WTC11 (cell line): Measurements from ENCODE around the gene ZCCHC24. TPM values are rescaled to one million over a fixed set of nuclear protein-coding genes. Genes with fewer than 3 reads are reported as not detected.

Experiments
- ATAC-seq: fragments of 200-7000 bp; cut with Tn5 transposase; 2 replicates; pipeline ENCODE4 v1.10.0; 2021; ENCODE audit warnings: mild to moderate bottlenecking, moderate library complexity
- CTCF ChIA-PET: fragments of 300-600 bp; sonication (Branson Sonifier 250); formaldehyde crosslinking; loops from one replicate; lab custom pipeline; 2021; ENCODE audit warnings: antibody characterized with exemption; lab: Charles Lee
- POLR2A ChIA-PET: fragments of 350-600 bp; sonication (Branson Sonifier 250); formaldehyde crosslinking; loops from one replicate; lab custom pipeline; 2021; ENCODE audit warnings: antibody characterized with exemption; lab: Charles Lee
- DNase-seq: peaks from one replicate; pipeline ENCODE4 v3.0.0; 2021; ENCODE audit warnings: low spot score
- H3K27ac Mint-ChIP-seq: 2 replicates; pipeline ENCODE4 v1.8.0; 2021; ENCODE audit warnings: mixed read lengths
- H3K27me3 Mint-ChIP-seq: 2 replicates; pipeline ENCODE4 v1.8.0; 2021; ENCODE audit warnings: low read depth, mild to moderate bottlenecking, moderate library complexity, mixed read lengths
- H3K36me3 Mint-ChIP-seq: 2 replicates; pipeline ENCODE4 v1.8.0; 2021; ENCODE audit warnings: mixed read lengths
- H3K4me1 Mint-ChIP-seq: 2 replicates; pipeline ENCODE4 v1.8.0; 2022; ENCODE audit warnings: mixed read lengths
- H3K4me3 Mint-ChIP-seq: 2 replicates; pipeline ENCODE4 v1.8.0; 2021; ENCODE audit warnings: mild to moderate bottlenecking, moderate library complexity, mixed read lengths
- H3K9me3 Mint-ChIP-seq: 2 replicates; pipeline ENCODE4 v1.8.0; 2021; ENCODE audit warnings: mixed read lengths
- E2F1 ChIP-seq: sonication (generic); formaldehyde crosslinking; IDR thresholded peaks from 2 replicates; pipeline ENCODE4 v1.8.0; 2022; ENCODE audit warnings: mild to moderate bottlenecking, missing genetic modification reagents
- ELF4 ChIP-seq: sonication (generic); formaldehyde crosslinking; IDR thresholded peaks from 2 replicates; pipeline ENCODE4 v1.8.1; 2022; ENCODE audit warnings: low read depth, mild to moderate bottlenecking, moderate library complexity, missing genetic modification reagents
- ETV6 ChIP-seq: sonication (generic); formaldehyde crosslinking; IDR thresholded peaks from 2 replicates; pipeline ENCODE4 v1.8.1; 2022; ENCODE audit warnings: mild to moderate bottlenecking, missing genetic modification reagents
- MXD4 ChIP-seq: fragments of 250-450 bp; sonication (Bioruptor Pico); IDR thresholded peaks from 2 replicates; pipeline ENCODE4 v1.8.0; 2021; ENCODE audit warnings: mild to moderate bottlenecking, moderate library complexity, borderline replicate concordance
- RELA ChIP-seq: sonication (generic); formaldehyde crosslinking; IDR thresholded peaks from 2 replicates; pipeline ENCODE4 v1.8.1; 2022; ENCODE audit warnings: missing genetic modification reagents, mild to moderate bottlenecking, borderline replicate concordance
- USF1 ChIP-seq: sonication (generic); formaldehyde crosslinking; IDR thresholded peaks from 2 replicates; pipeline ENCODE4 v1.8.0; 2022; ENCODE audit warnings: mild to moderate bottlenecking, missing genetic modification reagents
- ZNF138 ChIP-seq: sonication (generic); formaldehyde crosslinking; conservative IDR thresholded peaks from 2 replicates; pipeline ENCODE4 v1.8.1; 2022; ENCODE audit warnings: mild to moderate bottlenecking, moderate library complexity, missing genetic modification reagents
- ZNF263 ChIP-seq: sonication (generic); formaldehyde crosslinking; IDR thresholded peaks from 2 replicates; pipeline ENCODE4 v1.8.1; 2022; ENCODE audit warnings: low read depth, mild to moderate bottlenecking, moderate library complexity, missing genetic modification reagents
- ZNF416 ChIP-seq: fragments of 250-450 bp; sonication (Bioruptor Pico); IDR thresholded peaks from 2 replicates; pipeline ENCODE4 v1.9.0; 2021; ENCODE audit warnings: mild to moderate bottlenecking, inconsistent platforms
- total RNA-seq: library from RNA; stranded (reverse); gene quantifications from 3 replicates; pipeline ENCODE4 v1.2.3, GENCODE V29; 2021
- TF ChIP-seq, protein P1 (sequence below): sonication (generic); formaldehyde crosslinking; conservative IDR thresholded peaks from 2 replicates; pipeline ENCODE4 v1.8.1; 2023; ENCODE audit warnings: mild to moderate bottlenecking, low read depth, missing genetic modification reagents, moderate library complexity
- TF ChIP-seq, protein P2 (sequence below): fragments of 250-450 bp; sonication (Bioruptor Pico); IDR thresholded peaks from 2 replicates; pipeline ENCODE4 v1.8.0; 2021; ENCODE audit warnings: mild to moderate bottlenecking
- TF ChIP-seq, protein P3 (sequence below): fragments of 250-450 bp; sonication (Bioruptor Pico); IDR thresholded peaks from 2 replicates; pipeline ENCODE4 v1.9.0; 2021; ENCODE audit warnings: mild to moderate bottlenecking, borderline replicate concordance
- TF ChIP-seq, protein P4 (sequence below): fragments of 200-600 bp; IDR thresholded peaks from 2 replicates; pipeline ENCODE4 v1.8.0; 2022; ENCODE audit warnings: antibody characterized with exemption
- TF ChIP-seq, protein P5 (sequence below): sonication (generic); formaldehyde crosslinking; IDR thresholded peaks from 2 replicates; pipeline ENCODE4 v1.8.0; 2022; ENCODE audit warnings: mild to moderate bottlenecking, missing genetic modification reagents
- TF ChIP-seq, protein P6 (sequence below): fragments of 250-450 bp; sonication (Bioruptor Pico); IDR thresholded peaks from 2 replicates; pipeline ENCODE4 v2.1.2; 2022; ENCODE audit warnings: mild to moderate bottlenecking, moderate library complexity

Gene ZCCHC24
- total RNA-seq, 1 experiment from 2014 or later = 7.7 TPM

DNA sequence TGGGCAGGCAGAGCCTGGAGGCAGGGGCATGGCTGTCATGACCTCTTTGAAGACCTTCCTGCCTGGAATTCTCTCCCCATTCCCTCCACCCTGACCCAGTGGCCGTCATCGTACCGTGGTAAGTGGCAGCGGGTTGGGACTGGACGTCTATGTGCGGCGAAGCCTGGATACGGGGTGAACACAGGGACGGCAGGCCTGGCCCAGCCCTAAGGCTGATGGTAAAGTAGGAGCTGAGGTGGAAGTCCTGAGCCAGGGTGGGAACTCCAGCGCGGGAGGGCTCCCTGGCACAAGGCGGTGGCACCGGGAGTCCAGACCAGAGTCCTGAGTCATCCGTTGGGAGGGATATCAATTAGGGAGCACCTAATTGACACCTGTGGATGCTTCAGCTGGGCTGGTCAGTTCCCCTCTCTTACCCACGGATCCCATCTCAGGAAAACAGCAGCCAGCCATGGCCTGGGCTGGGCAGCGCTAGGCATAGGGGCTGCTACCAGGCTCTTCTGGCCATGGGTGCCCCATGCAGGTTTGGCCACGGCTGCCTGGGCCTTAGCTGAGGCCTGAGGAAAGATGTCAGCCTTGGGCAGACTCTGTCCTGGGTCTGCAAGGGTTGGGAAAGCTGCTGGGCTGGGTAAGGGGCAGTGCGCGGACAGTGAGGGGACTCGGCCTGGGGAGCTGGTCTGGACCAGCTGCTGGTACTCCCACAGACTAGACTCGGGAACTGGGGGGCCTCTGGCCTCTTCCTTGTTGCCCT, 94.8 kb downstream of the ZCCHC24 start (continued):
- TF ChIP-seq, protein P1, sequence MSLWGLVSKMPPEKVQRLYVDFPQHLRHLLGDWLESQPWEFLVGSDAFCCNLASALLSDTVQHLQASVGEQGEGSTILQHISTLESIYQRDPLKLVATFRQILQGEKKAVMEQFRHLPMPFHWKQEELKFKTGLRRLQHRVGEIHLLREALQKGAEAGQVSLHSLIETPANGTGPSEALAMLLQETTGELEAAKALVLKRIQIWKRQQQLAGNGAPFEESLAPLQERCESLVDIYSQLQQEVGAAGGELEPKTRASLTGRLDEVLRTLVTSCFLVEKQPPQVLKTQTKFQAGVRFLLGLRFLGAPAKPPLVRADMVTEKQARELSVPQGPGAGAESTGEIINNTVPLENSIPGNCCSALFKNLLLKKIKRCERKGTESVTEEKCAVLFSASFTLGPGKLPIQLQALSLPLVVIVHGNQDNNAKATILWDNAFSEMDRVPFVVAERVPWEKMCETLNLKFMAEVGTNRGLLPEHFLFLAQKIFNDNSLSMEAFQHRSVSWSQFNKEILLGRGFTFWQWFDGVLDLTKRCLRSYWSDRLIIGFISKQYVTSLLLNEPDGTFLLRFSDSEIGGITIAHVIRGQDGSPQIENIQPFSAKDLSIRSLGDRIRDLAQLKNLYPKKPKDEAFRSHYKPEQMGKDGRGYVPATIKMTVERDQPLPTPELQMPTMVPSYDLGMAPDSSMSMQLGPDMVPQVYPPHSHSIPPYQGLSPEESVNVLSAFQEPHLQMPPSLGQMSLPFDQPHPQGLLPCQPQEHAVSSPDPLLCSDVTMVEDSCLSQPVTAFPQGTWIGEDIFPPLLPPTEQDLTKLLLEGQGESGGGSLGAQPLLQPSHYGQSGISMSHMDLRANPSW (CRISPR knock-in tag) = no peak
- no peak for TF ChIP-seq USF1 (CRISPR knock-in tag)

GRCh38 chr10:79349766-79350406, 95.5 kb downstream of the ZCCHC24 start:
- Mint-ChIP-seq H3K9me3 (no peaks in the 10 kb centered on the region), H3K27me3 (no peaks in the 10 kb centered on the region), H3K4me3 (no peak overlapping the region), H3K36me3 (peaks cover 45% of the 10 kb centered on the region), H3K27ac (no peak overlapping the region), H3K4me1 (peaks cover 8% of the 10 kb centered on the region)
- no peak for ATAC-seq
- TF ChIP-seq, protein P2, sequence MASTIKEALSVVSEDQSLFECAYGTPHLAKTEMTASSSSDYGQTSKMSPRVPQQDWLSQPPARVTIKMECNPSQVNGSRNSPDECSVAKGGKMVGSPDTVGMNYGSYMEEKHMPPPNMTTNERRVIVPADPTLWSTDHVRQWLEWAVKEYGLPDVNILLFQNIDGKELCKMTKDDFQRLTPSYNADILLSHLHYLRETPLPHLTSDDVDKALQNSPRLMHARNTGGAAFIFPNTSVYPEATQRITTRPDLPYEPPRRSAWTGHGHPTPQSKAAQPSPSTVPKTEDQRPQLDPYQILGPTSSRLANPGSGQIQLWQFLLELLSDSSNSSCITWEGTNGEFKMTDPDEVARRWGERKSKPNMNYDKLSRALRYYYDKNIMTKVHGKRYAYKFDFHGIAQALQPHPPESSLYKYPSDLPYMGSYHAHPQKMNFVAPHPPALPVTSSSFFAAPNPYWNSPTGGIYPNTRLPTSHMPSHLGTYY (CRISPR knock-in tag) = no peak
- TF ChIP-seq ETV6 (CRISPR knock-in tag) (no peak), ELF4 (CRISPR knock-in tag) (no peak), ZNF263 (CRISPR knock-in tag) (no peak), MXD4 (CRISPR knock-in tag) (no peak), ZNF138 (CRISPR knock-in tag) (no peak), ZNF416 (no peak), E2F1 (CRISPR knock-in tag) (no peak), RELA (no peak)
- TF ChIP-seq, protein P3, sequence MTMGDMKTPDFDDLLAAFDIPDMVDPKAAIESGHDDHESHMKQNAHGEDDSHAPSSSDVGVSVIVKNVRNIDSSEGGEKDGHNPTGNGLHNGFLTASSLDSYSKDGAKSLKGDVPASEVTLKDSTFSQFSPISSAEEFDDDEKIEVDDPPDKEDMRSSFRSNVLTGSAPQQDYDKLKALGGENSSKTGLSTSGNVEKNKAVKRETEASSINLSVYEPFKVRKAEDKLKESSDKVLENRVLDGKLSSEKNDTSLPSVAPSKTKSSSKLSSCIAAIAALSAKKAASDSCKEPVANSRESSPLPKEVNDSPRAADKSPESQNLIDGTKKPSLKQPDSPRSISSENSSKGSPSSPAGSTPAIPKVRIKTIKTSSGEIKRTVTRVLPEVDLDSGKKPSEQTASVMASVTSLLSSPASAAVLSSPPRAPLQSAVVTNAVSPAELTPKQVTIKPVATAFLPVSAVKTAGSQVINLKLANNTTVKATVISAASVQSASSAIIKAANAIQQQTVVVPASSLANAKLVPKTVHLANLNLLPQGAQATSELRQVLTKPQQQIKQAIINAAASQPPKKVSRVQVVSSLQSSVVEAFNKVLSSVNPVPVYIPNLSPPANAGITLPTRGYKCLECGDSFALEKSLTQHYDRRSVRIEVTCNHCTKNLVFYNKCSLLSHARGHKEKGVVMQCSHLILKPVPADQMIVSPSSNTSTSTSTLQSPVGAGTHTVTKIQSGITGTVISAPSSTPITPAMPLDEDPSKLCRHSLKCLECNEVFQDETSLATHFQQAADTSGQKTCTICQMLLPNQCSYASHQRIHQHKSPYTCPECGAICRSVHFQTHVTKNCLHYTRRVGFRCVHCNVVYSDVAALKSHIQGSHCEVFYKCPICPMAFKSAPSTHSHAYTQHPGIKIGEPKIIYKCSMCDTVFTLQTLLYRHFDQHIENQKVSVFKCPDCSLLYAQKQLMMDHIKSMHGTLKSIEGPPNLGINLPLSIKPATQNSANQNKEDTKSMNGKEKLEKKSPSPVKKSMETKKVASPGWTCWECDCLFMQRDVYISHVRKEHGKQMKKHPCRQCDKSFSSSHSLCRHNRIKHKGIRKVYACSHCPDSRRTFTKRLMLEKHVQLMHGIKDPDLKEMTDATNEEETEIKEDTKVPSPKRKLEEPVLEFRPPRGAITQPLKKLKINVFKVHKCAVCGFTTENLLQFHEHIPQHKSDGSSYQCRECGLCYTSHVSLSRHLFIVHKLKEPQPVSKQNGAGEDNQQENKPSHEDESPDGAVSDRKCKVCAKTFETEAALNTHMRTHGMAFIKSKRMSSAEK (CRISPR knock-in tag) = no peak
- TF ChIP-seq, protein P4, sequence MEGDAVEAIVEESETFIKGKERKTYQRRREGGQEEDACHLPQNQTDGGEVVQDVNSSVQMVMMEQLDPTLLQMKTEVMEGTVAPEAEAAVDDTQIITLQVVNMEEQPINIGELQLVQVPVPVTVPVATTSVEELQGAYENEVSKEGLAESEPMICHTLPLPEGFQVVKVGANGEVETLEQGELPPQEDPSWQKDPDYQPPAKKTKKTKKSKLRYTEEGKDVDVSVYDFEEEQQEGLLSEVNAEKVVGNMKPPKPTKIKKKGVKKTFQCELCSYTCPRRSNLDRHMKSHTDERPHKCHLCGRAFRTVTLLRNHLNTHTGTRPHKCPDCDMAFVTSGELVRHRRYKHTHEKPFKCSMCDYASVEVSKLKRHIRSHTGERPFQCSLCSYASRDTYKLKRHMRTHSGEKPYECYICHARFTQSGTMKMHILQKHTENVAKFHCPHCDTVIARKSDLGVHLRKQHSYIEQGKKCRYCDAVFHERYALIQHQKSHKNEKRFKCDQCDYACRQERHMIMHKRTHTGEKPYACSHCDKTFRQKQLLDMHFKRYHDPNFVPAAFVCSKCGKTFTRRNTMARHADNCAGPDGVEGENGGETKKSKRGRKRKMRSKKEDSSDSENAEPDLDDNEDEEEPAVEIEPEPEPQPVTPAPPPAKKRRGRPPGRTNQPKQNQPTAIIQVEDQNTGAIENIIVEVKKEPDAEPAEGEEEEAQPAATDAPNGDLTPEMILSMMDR = no peak
- TF ChIP-seq, protein P5, sequence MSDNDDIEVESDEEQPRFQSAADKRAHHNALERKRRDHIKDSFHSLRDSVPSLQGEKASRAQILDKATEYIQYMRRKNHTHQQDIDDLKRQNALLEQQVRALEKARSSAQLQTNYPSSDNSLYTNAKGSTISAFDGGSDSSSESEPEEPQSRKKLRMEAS (CRISPR knock-in tag) = no peak
- TF ChIP-seq, protein P6, sequence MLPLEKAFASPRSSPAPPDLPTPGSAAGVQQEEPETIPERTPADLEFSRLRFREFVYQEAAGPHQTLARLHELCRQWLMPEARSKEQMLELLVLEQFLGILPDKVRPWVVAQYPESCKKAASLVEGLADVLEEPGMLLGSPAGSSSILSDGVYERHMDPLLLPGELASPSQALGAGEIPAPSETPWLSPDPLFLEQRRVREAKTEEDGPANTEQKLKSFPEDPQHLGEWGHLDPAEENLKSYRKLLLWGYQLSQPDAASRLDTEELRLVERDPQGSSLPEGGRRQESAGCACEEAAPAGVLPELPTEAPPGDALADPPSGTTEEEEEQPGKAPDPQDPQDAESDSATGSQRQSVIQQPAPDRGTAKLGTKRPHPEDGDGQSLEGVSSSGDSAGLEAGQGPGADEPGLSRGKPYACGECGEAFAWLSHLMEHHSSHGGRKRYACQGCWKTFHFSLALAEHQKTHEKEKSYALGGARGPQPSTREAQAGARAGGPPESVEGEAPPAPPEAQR (CRISPR knock-in tag) = no peak
- ChIA-PET CTCF (interaction anchor here (3.8 kb wide), 1 partner anchor 7 kb away, joined by 21 read pairs; no protein-coding TSS in a partner anchor), POLR2A (no interaction called here)
- no peak for DNase-seq
